Stimulated activated CD4-positive, alpha-beta T cell treated with anti-CD3 and anti-CD28 coated beads, Interleukin-1b, Interleukin-23, amount 100 ng/mL, for 4 hours (primary cell): Measurements from ENCODE around the gene KANK4.

Experiments used
- DNase-seq, 2 donors: peaks; one replicate each; pipeline ENCODE4 v3.0.0-alpha.2; 2020; ENCODE audit warnings: low read depth in 2 of 2

KANK4 gene

GRCh38 chr1:62207187-62207586 is 112.0 kb downstream of the KANK4 start:
- DNase-seq, result no peak

DNA sequence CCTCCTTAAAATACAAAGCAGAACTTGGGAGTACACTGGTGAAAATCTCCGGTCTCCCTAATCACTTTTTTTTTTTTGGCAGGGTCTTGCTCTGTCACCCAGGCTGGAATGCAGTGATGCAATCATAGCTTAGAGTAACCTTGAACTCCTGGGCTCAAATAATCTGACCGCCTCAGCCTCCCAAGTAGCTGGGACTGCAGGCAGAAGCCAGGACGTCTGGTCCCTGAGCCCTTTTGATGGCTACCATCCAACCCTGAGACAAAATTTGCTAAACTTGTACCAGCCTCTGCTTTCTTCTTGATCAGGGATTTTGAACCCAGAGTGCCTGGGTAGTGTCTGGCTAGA is 120.5 kb downstream of the KANK4 start:
- DNase-seq, result no peak

- DNase-seq, result no peak
Observed at GRCh38 chr1:62198069-62198780, 121.0 kb downstream of the KANK4 start.

- DNase-seq, result no peak
Observed at GRCh38 chr1:62196086-62196690, 123.0 kb downstream of the KANK4 start.

DNA sequence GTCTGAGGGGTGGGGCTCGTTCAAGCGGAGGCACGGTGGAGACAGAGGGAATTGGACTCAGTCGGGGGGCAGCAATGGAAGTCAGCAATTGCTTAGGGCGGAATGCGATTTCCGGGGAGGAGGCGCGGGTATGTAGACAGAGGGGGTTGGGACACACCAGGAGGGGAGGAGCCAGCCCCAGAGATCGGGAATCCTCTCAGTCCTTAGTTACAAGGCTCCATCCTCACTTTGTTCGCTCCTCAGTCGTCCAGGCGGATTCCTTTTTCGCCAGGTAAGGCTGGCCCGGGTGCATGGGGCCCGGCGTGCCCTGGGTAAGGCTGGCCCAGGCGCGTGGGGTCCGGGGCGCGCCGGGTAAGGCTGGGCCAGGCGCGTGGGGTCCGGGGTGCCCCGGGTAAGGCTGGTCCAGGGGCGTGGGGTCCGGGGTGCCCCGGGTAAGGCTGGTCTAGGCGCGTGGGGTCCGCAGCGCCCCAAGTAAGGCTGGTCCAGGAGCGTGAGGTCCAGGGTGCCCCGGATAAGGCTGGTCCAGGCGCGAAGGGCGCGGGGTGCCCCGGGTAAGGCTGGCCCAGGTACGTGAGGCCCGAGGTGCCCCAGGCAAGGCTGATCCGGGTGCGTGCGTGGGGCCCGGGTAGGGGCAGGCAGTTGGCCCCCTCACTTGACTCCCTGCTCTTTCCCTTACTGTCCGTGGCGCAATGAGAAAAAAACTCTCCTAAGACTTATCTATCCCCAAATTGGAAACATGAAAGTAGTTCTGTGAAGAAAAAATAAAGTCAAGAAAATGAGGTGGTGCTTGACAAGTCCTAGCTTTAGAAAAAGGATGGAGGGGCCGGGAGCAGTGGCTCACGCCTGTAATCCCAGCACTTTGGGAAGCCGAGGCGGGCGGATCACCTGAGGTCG is 124.3 kb downstream of the KANK4 start, which contains the start of gene L1TD1:
L1TD1 (plus strand) TSS at position 199 of the 894 bp plus-strand sequence. CDS start 11,780 bp downstream, outside the sequence.
- DNase-seq, result no peak

- DNase-seq, result no peak
Observed at GRCh38 chr1:62188111-62188510, 131.1 kb downstream of the KANK4 start.

GRCh38 chr1:62187548-62187947 is 131.7 kb downstream of the KANK4 start:
- DNase-seq, result no peak
